Liver (tissue), 3 donors: ENCODE measurements around the gene RPS28.

Experiments used
- CTCF ChIP-seq: fragments of 150-350 bp; IDR thresholded peaks from 2 replicates; pipeline ENCODE4 v1.5.1; 2017; ENCODE audit warnings: improper control_type of control experiment, low read depth, low read length; ENCODE audit not compliant: missing input control
- EGR1 ChIP-seq, 2 donors: IDR thresholded peaks; 2 replicates each; pipeline ENCODE4 v1.6.1; 2016 to 2018; ENCODE audit warnings: antibody characterized with exemption in 2 of 2, low read depth in 2 of 2
- GABPA ChIP-seq, 2 donors: IDR thresholded peaks in 1 of 2; conservative IDR thresholded peaks in 1 of 2; 2 replicates each; pipeline ENCODE4 v1.6.1; 2016; ENCODE audit warnings: antibody characterized with exemption in 2 of 2, mild to moderate bottlenecking in 1 of 2, moderate library complexity in 1 of 2
- HNF4A ChIP-seq, 2 donors: conservative IDR thresholded peaks; 2 replicates each; pipeline ENCODE4 v1.6.1; 2016; ENCODE audit warnings: antibody characterized with exemption in 2 of 2, mild to moderate bottlenecking in 2 of 2
- HNF4G ChIP-seq: IDR thresholded peaks from 2 replicates; pipeline ENCODE4 v1.6.1; 2016; ENCODE audit warnings: antibody characterized with exemption
- JUND ChIP-seq, 2 donors: IDR thresholded peaks; 2 replicates each; pipeline ENCODE4 v1.6.1; 2016; ENCODE audit warnings: antibody characterized with exemption in 2 of 2
- MAX ChIP-seq: IDR thresholded peaks from 2 replicates; pipeline ENCODE4 v1.6.1; 2016; ENCODE audit warnings: antibody characterized with exemption
- RAD21 ChIP-seq, 2 donors: IDR thresholded peaks; 2 replicates each; pipeline ENCODE4 v1.6.1; 2016; ENCODE audit warnings: antibody characterized with exemption in 2 of 2, mild to moderate bottlenecking in 2 of 2
- SP1 ChIP-seq: IDR thresholded peaks from 2 replicates; pipeline ENCODE4 v1.6.1; 2018; ENCODE audit warnings: antibody characterized with exemption, mild to moderate bottlenecking
- TAF1 ChIP-seq: conservative IDR thresholded peaks from 2 replicates; pipeline ENCODE4 v1.6.1; 2016; ENCODE audit warnings: antibody characterized with exemption, mild to moderate bottlenecking
- YY1 ChIP-seq: IDR thresholded peaks from 2 replicates; pipeline ENCODE4 v1.6.1; 2016; ENCODE audit warnings: antibody characterized with exemption, mild to moderate bottlenecking
- TF ChIP-seq, protein P1 (sequence below): IDR thresholded peaks from 2 replicates; pipeline ENCODE4 v1.6.1; 2016; ENCODE audit warnings: antibody characterized with exemption, mild to moderate bottlenecking
- TF ChIP-seq, protein P2 (sequence below): IDR thresholded peaks from 2 replicates; pipeline ENCODE4 v1.6.1; 2016; ENCODE audit warnings: antibody characterized with exemption
- donor health status: healthy.
- donor health status: healthy.

- TF ChIP-seq JUND (IDR thresholded peaks at IDR 0.05) (no peak), CTCF (no peak), MAX (no peak), EGR1 (IDR thresholded peaks at IDR 0.05; ENCODE audit: low read depth in 2 of 2) (no peak), HNF4A (conservative IDR thresholded peaks at IDR 0.05) (no peak), TAF1 (no peak), GABPA (IDR thresholded peaks at IDR 0.05 in 1 of 2, conservative IDR thresholded peaks at IDR 0.05 in 1 of 2) (no peak), YY1 (no peak), SP1 (no peak), RAD21 (IDR thresholded peaks at IDR 0.05) (no peak), HNF4G (no peak)
- TF ChIP-seq, protein P1, sequence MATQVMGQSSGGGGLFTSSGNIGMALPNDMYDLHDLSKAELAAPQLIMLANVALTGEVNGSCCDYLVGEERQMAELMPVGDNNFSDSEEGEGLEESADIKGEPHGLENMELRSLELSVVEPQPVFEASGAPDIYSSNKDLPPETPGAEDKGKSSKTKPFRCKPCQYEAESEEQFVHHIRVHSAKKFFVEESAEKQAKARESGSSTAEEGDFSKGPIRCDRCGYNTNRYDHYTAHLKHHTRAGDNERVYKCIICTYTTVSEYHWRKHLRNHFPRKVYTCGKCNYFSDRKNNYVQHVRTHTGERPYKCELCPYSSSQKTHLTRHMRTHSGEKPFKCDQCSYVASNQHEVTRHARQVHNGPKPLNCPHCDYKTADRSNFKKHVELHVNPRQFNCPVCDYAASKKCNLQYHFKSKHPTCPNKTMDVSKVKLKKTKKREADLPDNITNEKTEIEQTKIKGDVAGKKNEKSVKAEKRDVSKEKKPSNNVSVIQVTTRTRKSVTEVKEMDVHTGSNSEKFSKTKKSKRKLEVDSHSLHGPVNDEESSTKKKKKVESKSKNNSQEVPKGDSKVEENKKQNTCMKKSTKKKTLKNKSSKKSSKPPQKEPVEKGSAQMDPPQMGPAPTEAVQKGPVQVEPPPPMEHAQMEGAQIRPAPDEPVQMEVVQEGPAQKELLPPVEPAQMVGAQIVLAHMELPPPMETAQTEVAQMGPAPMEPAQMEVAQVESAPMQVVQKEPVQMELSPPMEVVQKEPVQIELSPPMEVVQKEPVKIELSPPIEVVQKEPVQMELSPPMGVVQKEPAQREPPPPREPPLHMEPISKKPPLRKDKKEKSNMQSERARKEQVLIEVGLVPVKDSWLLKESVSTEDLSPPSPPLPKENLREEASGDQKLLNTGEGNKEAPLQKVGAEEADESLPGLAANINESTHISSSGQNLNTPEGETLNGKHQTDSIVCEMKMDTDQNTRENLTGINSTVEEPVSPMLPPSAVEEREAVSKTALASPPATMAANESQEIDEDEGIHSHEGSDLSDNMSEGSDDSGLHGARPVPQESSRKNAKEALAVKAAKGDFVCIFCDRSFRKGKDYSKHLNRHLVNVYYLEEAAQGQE = no peak
- TF ChIP-seq, protein P2, sequence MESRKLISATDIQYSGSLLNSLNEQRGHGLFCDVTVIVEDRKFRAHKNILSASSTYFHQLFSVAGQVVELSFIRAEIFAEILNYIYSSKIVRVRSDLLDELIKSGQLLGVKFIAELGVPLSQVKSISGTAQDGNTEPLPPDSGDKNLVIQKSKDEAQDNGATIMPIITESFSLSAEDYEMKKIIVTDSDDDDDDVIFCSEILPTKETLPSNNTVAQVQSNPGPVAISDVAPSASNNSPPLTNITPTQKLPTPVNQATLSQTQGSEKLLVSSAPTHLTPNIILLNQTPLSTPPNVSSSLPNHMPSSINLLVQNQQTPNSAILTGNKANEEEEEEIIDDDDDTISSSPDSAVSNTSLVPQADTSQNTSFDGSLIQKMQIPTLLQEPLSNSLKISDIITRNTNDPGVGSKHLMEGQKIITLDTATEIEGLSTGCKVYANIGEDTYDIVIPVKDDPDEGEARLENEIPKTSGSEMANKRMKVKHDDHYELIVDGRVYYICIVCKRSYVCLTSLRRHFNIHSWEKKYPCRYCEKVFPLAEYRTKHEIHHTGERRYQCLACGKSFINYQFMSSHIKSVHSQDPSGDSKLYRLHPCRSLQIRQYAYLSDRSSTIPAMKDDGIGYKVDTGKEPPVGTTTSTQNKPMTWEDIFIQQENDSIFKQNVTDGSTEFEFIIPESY = no peak
Observed at GRCh38 chr19:8329996-8330395, 8.7 kb downstream of the RPS28 start.
